HG03060 (cell line): Measurements from ENCODE around the gene PTPRN2.

Experiments
- ATAC-seq: cut with Tn5 transposase; IDR thresholded peaks from one replicate; pipeline ENCODE4 v1.9.1; 2021; ENCODE audit warnings: low read depth, moderate number of reproducible peaks; ENCODE audit not compliant: unreplicated experiment

PTPRN2 gene

DNA sequence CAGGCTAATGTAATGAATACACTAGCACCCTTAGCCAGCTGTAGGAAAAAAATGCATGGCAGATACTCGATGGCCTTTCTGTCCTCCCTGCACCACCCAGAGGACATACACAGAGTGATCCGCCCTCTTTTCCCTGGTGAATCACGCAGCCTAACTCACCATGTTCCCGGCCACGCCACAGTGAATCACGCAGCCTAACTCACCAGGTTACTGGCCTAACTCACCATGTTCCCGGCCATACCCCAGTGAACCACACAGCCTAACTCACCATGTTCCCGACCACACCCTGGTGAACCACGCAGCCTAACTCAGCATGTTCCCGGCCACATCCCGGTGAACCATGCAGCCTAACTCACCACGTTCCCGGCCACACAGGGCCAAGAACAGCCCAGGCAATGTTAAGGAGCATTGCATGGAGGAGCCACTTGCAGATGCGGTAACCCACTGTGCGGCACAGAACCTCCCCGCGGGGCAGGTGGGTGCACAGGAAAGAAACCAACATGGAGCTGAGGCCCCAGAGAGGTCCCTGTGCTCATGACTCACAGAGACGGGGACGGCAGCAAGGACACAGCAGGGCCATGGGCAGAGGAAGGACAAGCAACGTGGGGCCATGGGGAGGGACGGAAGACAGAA is 742.3 kb downstream of the PTPRN2 start:
- no peak for ATAC-seq

- ATAC-seq = no peak
Observed at GRCh38 chr7:157844611-157845010, 743.0 kb downstream of the PTPRN2 start.

DNA sequence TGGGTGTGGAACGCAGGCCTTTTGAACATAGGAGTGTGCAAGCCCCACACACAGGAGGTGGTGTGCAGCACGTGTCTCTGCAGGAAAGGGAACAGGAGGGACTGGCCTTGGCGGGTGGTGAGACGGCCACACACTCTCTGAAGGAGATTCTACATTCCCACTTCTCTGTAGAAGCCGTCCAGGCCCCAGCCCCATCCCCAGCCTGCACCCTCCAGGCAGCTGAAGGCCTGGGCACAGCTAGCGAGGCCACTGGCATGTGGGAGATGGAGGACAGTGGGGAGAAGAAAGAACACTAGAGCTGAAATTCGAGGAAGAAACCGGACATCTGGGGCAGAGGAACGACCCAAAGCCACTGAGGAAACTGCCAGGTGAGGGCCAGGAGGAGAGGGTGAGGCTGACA is 743.5 kb downstream of the PTPRN2 start:
- no peak for ATAC-seq

GRCh38 chr7:157843336-157844140 is 744.1 kb downstream of the PTPRN2 start:
- ATAC-seq = no peak

GRCh38 chr7:157841773-157842370 is 745.8 kb downstream of the PTPRN2 start:
- ATAC-seq = no peak

DNA sequence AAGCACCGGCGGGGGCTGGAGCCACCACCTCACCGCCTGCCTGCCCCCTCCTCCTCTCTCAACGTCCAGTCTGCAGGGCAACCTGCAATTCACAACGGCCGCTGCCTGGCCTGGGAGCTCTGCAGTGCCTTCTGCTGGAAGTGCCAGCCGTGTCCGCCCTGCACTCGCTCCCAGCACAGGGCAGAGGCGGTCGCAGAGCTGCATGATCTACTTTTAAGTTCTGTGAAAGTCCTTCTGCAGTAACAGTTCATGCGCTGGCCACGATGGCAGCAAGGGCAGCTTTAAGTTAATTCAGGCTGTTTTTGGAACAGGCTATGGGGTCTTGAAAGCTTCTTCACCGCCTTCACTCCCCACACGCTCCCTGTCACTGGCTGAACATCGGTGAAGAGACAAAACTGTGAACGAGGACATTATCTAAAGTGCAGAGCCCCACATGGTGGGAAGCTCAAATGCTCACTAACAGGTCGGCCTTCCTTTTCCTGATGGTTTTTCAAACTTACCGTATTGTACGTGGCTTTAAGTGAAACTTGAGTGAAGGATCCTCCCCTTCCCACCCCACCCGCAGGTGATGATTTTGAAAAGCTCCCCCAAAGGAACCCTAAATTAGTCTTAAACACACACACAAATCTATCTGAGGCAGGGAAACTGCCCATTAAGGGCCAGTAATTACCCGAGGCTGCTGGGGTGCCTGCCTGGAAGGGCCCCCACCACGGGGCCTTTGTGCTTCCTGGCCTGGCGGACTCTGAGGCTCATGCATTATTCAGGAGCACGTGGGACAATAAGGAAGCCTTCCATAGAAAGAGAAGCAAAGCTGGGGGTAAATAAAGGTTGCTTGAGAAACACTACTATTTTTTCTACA is 746.5 kb downstream of the PTPRN2 start:
- no peak for ATAC-seq

- ATAC-seq = no peak
Observed at GRCh38 chr7:157840174-157840913, 747.3 kb downstream of the PTPRN2 start.

DNA sequence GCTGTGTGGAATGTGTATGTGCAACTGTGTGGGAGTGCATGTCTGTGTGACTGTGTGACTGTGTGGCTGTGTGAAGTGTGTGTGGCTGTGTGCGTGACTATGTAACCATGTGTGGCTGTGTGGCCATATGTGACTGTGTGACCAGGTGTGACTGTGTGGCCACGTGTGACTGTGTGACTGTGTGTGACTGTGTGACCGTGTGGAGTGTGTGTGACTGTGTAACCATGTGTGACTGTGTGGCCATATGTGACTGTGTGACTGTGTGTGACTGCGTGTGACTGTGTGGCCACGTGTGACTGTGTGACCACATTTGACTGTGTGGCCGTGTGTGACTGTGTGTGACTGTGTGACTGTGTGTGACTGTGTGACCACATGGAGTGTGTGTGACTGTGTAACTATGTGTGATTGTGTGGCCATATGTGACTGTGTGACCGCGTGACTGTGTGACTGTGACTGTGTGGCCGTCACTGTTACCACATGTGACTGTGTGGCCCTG is 747.9 kb downstream of the PTPRN2 start:
- ATAC-seq = no peak

- ATAC-seq = no peak
Observed at GRCh38 chr7:157839226-157839625, 748.4 kb downstream of the PTPRN2 start.

DNA sequence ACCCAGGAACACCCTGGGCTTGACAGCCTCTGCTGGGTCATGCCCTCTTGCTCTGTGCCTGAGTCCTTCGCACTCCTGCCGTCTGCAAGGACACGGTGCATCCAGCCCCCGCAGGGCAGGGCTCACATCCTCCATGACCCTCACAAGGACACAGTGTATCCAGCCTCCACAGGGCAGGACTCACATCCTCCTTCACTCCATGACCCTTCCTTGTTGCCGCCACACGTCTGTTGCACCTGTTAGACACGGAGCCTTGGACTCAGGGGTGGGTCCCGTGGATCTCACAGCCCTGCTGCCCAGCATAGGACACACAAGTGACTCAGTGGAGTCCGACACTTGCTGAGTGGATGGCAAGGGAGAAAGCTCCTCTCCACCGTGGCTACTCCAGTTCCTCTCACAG is 750.1 kb downstream of the PTPRN2 start:
- no peak for ATAC-seq

DNA sequence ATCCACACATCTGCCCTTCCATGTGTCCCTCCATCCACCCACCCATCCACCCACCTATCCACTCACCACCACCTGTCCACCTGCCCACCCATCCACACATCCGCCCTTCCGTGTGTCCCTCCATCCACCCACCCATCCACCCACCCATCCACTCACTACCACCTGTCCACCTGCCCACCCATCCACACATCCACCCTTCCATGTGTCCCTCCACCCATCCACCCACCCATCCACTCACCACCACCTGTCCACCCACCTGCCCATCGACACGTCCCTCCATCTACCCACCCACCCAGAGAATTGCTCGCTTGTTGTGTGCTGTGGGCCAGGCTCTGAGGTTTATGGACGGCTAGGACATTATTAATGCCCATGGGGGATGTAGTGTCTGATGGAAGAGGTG is 750.6 kb downstream of the PTPRN2 start:
- ATAC-seq = no peak

DNA sequence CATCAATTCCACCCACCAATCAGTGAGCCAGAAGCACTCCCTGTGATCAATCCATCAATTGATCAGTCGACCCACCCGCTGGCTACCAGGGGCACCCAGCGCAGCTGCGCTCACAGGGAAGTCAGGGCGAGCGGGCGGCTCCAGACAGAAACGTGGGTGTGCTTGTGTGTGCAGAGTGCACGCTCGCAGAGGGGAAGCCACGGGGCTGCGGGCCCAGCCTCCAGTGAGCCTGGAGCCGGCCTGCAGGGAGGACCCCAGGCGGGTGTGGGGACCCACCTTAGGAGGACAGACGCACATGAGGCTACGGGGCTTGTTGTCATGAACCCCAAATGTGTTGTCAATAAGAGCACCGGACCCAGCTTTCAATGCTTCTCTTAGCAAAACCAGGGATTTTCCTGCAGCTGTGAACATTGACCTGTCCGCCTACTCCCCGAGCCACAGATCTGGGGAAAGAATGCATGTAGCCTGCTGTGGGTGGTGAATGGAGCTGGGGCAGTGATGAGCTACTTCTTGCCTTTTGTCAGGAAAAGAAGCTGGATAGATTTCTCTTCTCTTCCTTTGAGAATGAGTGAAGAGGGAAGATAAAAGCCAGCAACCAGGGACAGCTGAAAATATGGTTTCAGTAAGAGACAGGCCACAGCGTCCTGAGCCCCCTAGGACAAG is 753.0 kb downstream of the PTPRN2 start:
- no peak for ATAC-seq

DNA sequence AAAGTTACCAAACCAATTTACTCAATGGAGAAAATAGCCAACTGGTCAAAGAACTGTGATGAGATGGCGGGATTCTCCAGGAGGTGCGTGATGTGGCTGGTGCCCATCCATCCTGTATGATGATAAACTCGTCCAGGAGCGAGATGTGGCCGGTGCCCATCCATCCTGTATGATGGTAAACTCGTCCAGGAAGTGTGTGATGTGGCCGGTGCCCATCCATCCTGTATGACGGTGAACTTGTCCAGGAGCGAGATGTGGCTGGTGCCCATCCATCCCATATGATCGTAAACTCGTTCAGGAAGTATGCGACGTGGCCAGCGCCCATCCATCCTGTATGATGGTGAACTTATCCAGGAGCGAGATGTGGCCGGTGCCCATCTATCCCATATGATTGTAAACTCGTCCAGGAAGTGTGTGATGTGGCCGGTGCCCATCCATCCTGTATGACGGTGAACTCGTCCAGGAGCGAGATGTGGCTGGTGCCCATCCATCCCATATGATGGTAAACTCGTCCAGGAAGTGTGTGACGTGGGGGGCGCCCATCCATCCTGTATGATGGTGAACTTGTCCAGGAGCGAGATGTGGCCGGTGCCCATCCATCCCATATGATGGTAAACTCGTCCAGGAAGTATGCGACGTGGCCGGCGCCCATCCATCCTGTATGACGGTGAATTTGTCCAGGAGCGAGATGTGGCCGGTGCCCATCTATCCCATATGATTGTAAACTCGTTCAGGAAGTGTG is 754.6 kb downstream of the PTPRN2 start:
- ATAC-seq = no peak

- no peak for ATAC-seq
Observed at GRCh38 chr7:157832421-157832820, 755.2 kb downstream of the PTPRN2 start.

GRCh38 chr7:157832006-157832405 is 755.6 kb downstream of the PTPRN2 start:
- no peak for ATAC-seq

DNA sequence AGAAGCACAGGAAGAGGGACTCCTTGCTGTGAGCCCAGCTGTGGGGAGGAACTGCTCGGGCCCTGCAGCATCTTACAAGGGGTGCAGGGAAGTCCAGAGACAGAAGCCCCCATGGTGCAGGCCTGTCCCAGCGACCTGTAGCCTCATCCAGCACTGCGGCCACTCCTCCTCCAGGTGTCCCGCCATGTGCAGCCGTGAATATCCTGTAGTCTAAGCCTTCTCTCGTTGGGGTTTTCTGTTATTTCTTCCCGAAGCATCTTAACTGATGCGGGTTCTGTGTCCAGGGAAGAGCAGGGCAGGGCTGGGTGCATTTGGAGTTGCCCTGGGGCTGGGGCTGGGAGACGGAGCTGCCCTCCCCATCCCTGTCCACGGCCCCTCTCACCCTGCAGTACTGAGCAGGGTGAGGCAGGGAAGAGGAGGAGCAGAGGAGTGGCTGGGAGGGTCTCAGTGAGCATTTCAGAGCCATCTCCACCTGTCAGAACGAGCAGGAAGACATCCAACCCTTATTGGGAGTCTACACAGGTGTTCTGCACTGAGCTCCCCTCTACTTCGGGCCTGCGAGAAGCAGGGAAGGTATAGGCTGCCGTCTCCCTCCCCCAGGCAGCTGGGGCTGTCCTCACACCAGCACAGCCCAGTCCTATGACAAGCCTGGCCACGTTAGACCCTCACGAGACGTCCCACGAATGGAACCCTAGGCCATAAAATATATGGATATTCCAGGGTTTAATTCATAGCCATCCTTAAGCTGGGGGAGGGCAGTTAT is 756.3 kb downstream of the PTPRN2 start:
- ATAC-seq = no peak

DNA sequence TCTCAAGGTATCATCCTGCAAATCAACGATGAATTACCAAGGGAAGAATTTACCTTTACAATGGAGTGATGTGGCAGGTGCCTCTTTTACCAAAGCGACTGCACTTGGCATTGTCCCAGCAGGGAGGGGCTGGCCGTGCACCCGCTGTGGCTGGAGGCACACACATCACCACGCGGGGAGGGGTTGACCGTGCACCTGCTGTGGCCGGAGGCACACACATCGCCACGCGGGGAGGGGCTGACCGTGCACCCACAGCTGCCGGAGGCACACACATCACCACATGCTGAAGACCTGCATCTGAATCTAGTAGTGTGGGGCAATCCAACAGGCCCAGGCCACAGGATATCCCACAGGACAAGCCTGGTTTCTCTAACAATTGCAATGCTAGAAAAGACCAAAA is 757.3 kb downstream of the PTPRN2 start:
- ATAC-seq = no peak

- ATAC-seq = no peak
Observed at GRCh38 chr7:157829491-157829890, 758.1 kb downstream of the PTPRN2 start.
